Activated CD4-positive, CD25-positive, alpha-beta regulatory T cell treated with anti-CD3 and anti-CD28 coated beads, Interleukin-2, amount 50 U/mL, for 24 hours (primary cell): ENCODE results near the gene MOB3B.

Source experiments
- ATAC-seq, 2 donors: fragments of 150-1000 bp; cut with Tn5 transposase; one replicate each; pipeline ENCODE4 v1.10.0; 2021; ENCODE audit warnings: mild to moderate bottlenecking in 1 of 2, moderate library complexity in 1 of 2

MOB3B gene

GRCh38 chr9:27333241-27334052 is 196.2 kb downstream of the MOB3B start:
- peak; percentile 38 to 51 for ATAC-seq

DNA sequence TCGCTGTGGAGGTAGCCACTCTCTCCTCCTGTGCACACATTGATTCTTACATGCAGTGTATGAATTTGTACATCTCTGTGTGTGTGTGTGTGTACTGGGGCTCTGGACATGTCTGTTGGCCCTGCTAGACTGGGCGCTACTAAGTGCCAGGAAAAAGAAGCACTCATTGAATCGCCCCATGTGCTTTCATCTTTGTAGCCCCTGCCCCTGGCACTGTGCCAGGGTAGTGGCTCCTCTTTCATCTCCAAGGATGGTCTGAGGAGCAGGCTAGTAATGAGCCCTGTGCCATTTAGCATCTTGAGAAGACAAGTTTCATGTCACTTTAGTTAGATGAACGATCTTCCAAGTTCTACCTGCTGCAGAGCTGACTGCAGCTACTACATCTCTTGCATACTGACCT is 198.2 kb downstream of the MOB3B start:
- ATAC-seq, result no peak

- ATAC-seq, result no peak
Observed at GRCh38 chr9:27329291-27329690, 200.3 kb downstream of the MOB3B start.

DNA sequence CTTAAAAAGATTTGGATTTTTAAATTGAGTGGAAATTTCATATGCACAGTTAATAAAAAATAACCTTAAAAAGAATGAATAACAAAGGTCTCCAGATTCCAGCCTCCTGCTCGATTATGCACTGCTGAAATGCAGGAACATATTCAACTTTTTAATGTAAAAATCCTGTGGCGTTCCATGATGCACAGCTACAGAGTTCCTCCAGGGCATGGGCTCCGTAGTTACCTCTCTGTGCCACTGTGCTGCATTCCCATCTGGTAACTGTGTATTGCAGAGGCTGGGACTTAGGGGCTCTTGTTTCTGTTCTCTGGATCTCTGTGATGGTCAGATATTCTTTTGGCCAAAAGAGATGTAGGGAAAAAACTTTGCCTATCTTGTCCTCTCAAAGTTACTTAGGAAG is 201.1 kb downstream of the MOB3B start:
- no peak for ATAC-seq

DNA sequence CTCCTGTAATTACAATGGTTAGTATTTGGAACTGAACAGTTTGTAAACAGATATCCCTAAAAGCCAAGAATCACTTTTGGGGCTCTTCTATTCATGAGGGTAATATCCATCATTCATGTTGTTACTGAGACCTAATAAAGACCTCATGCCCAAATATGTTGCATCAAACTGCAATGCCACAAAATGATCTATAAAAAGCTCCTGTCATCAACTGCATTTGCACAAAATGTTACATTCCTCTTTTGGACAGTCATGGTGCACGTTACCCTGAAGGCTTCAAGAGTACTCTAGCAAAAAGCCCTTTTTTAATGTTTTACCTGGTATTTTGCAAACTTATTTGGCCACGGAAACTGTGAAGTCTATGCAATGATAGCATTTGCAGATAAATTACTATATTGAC is 218.4 kb downstream of the MOB3B start:
- no peak for ATAC-seq

- no peak for ATAC-seq
Observed at GRCh38 chr9:27310582-27310981, 219.0 kb downstream of the MOB3B start.

GRCh38 chr9:27308691-27309390 is 220.8 kb downstream of the MOB3B start:
- ATAC-seq, result no peak

GRCh38 chr9:27304521-27304920 is 225.1 kb downstream of the MOB3B start:
- no peak for ATAC-seq

- ATAC-seq, result no peak
Observed at GRCh38 chr9:27303219-27303618, 226.4 kb downstream of the MOB3B start.

GRCh38 chr9:27297050-27297449 is 232.6 kb downstream of the MOB3B start, which contains the start of gene EQTN:
TSS of gene EQTN (minus strand) at chr9:27297150. CDS start at chr9:27297055, 95 bp downstream.
- ATAC-seq, result no peak

DNA sequence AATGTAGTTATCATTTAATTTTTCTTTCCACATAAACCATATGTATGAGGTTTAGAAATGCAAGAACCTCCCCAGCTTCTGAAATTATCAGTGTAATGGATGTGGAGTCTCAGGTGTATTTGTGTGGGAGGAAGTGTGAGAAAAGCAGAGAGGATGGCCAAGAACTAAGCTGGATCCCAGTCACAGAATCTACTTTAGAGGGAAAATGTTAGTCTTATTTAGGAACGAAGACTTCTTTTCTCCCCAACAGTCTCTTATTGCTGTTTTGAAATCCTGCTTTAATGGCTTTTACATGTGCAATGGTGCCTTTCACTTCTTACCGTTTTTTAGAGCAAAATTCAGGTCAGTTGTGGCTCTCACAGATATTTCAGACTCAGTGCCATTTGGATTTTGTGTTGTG is 235.6 kb downstream of the MOB3B start:
- ATAC-seq, result no peak

GRCh38 chr9:27292659-27293405 is 236.8 kb downstream of the MOB3B start:
- ATAC-seq, result no peak

- ATAC-seq, result no peak
Observed at GRCh38 chr9:27291292-27291691, 238.3 kb downstream of the MOB3B start.

DNA sequence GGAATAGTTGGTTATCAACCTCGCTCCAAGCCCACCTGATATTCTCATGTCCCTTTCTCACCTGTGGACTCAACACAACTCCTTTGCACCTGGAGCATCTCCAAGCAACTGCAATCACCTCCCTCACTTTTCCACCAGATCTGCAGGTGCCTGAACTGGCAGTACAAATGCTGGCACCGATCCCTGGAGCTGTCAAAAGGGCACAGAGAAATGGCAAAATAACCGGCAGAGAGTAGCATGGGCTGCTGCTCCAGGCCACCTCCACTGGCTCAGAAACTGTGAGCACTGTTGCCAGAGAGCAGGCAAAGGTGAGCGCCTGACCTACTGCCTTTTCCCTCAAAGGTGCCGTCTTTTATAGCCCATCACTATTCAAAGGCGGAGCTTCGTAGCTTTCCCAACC is 247.3 kb downstream of the MOB3B start:
- no peak for ATAC-seq

- no peak for ATAC-seq
Observed at GRCh38 chr9:27280860-27281259, 248.8 kb downstream of the MOB3B start.

GRCh38 chr9:27280249-27280648 is 249.4 kb downstream of the MOB3B start:
- no peak for ATAC-seq

DNA sequence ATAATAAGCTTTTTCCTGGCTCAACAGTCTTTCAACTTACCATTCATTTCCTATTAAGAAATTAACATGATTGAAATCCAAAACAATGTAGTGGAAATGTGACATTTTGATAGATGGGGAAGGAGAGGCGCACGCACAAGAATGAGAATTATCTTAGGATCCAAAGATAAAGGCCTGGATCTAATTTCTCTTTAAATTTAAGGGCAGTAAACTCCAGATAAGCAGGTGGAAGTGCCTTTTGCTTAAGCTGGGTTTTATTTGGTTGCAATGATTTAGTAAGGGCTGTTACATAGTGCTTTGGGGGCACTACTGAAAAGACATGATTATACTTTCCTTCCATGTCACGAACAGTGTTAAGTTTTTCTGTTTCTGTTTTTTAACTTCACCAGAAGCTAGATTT is 250.0 kb downstream of the MOB3B start:
- no peak for ATAC-seq

DNA sequence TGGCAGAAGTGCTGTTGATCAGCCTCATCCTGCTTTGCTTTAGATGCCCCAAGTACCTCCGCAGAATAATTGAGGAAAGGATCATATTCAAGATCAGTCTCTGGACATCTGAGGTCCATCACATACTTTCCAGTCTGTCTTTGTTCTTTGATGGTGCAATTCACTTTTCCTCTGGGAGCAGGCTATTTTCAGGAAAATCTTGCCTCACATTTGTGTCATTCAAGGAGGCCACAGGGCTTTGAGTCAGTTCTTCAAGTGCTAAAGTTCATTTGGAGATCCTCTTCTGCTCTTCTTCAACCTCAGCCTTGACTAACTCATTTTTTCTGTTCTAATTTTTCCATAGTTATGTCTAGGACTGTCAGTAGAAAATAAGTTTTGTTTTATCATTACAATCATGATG is 251.2 kb downstream of the MOB3B start:
- ATAC-seq, result no peak

GRCh38 chr9:27276193-27277030 is 253.2 kb downstream of the MOB3B start:
- ATAC-seq, result no peak
